Thymus (tissue), 11 donors: ENCODE data around the gene FARS2. TPM values are rescaled to one million over a fixed set of nuclear protein-coding genes. Genes with fewer than 3 reads are reported as not detected.

Experiments
- DNase-seq, 9 donors: peaks; one replicate each; pipeline ENCODE4 v3.0.0-alpha.2; 2013; ENCODE audit warnings: low spot score in 9 of 9, low read depth in 6 of 9, missing footprints in 1 of 9
- H3K27ac ChIP-seq, 2 donors: one replicate each; pipeline ENCODE4 v1.5.1; 2013; ENCODE audit warnings: control low read depth in 1 of 2, low read depth in 1 of 2, low read length in 1 of 2, mild to moderate bottlenecking in 1 of 2, moderate library complexity in 1 of 2
- H3K27me3 ChIP-seq, 2 donors: one replicate each; pipeline ENCODE4 v1.5.1; 2013; ENCODE audit warnings: low read length in 1 of 2; ENCODE audit not compliant: control insufficient read depth in 2 of 2, insufficient read depth in 1 of 2
- H3K36me3 ChIP-seq, 2 donors: one replicate each; pipeline ENCODE4 v1.5.1; 2013; ENCODE audit warnings: low read length in 1 of 2, mild to moderate bottlenecking in 1 of 2, moderate library complexity in 1 of 2; ENCODE audit not compliant: control insufficient read depth in 2 of 2, insufficient read depth in 2 of 2
- H3K4me1 ChIP-seq, 2 donors: one replicate each; pipeline ENCODE4 v1.5.1; 2013; ENCODE audit warnings: low read length in 2 of 2; ENCODE audit not compliant: control insufficient read depth in 2 of 2, insufficient read depth in 2 of 2
- H3K4me3 ChIP-seq, 2 donors: one replicate each; pipeline ENCODE4 v1.5.1; 2013; ENCODE audit warnings: low read length in 2 of 2, control low read depth in 1 of 2, mild to moderate bottlenecking in 1 of 2
- H3K9me3 ChIP-seq, 2 donors: one replicate each; pipeline ENCODE4 v1.5.1; 2013; ENCODE audit warnings: low read length in 1 of 2, mild to moderate bottlenecking in 1 of 2; ENCODE audit not compliant: control insufficient read depth in 2 of 2, insufficient read depth in 1 of 2
- WGBS: extraction: QIAGEN DNeasy Blood & Tissue Kit; methylation state at CpG from one replicate; pipeline ENCODE4 v1.1.7; 2013; 5-methylcytosine and 5-hydroxymethylcytosine counted together
- polyA plus RNA-seq: library from polyadenylated mRNA; stranded (reverse); fragments of 200-250 nt; gene quantifications from one replicate; pipeline ENCODE4 v1.2.3, GENCODE V29; 2013
- total RNA-seq: library from RNA; stranded (reverse); fragments of 120-200 nt; gene quantifications from one replicate; pipeline ENCODE4 v1.2.4, GENCODE V29; 2013
- donor health status: healthy.

Gene FARS2
- total and polyA plus RNA-seq, 2 donors = 10.5 to 23.2 TPM

DNA sequence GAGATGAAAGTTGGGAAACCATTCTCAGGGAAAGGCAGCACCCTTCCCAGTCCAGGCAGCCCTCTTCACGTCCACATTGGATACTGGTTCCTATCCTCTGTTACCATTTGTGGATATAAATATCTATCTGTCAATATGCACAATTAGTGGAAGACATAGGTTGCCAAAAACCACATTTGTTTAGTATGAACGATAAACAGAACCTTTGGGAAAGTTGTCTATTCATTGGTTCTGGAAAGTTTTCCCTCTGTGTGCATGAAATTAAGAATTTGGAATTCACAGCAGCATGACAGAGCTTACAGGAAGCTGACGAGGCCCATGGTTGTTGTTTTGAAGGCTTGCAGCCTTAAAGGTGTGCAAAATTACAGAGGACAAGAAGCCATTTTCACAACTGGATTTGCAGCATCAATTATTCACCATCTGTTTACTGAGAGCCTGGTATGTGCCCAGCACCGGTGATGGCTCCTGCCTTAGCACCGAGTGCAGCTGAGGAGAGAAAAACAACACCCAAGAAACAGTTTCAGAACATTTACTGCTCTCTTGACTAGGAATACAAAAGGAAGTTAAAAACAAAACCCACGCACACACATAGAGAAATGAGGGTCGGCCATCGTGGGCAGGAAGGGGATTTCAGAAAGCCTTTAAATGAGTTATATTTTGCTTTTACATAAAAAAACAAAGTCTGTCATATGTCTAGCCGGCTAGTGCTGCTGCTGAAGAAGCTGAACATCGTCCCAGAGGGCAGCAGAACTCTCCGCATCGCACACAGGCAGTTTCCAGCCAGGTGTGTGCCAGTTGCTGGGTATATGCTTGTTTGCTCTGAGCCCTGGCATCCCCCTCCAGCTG, 319.6 kb downstream of the FARS2 start:
- Histone ChIP-seq H3K36me3 (no peaks in the 10 kb centered on the region), H3K9me3 (no peaks in the 10 kb centered on the region), H3K4me1 (peaks cover 0 to 14% of the 10 kb centered on the region in 2 donors), H3K27ac (peak overlapping the region; percentile 19 to 76), H3K27me3 (no peaks in the 10 kb centered on the region), H3K4me3 (no peak overlapping the region)
- peak; percentile 47 to 92 (median 68) for DNase-seq
- 79% methylated on average over 12 of the region's 12 CpGs for WGBS

DNA sequence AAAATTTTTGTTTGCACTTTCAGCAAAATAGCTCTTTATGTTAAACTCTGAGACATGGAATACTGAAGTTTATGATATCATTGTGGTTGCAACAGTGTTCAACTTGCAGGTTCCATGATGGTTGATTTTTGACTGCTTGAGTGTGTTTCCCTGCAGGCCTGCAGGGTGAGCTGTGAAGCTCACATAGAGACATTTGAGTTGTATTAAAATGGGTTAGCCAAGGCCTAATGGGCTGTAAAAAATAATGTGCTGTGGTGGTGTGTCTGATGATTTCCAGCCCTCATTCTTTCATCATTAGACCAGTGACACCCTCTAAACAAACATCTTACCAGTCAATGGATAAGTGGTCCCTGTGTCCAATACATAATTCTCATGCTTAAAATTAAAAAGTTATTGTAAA, 321.4 kb downstream of the FARS2 start:
- H3K27ac ChIP-seq = no peak overlapping the region
- H3K27me3 ChIP-seq = no peaks in the 10 kb centered on the region
- H3K4me1 ChIP-seq = peaks cover 0 to 14% of the 10 kb centered on the region in 2 donors
- no peak for DNase-seq
- H3K4me3 ChIP-seq = no peak overlapping the region
- no peaks in the 10 kb centered on the region for H3K9me3 ChIP-seq
- H3K36me3 ChIP-seq = no peaks in the 10 kb centered on the region

DNA sequence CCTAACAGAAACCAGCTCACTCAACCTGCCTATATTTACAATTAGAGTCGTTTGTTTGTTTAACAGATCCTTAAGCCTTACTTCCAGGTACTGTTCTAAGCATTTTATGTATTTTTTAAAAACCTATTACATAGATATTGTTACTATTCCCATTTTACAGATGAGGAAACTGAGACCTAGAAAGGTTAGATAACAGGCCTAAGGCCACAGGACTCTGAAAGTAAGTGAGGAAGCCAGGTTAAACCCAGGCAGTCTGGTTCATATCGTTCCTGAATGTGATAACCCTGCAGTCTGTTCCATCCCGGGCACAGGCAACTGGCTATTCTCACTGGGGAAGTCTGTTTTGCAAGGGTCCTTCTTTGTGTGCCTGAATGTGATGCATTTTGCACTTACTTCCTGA, 322.2 kb downstream of the FARS2 start:
- H3K27ac ChIP-seq = no peak overlapping the region
- 65% methylated on average over 3 of the region's 3 CpGs for WGBS
- H3K4me1 ChIP-seq = peaks cover 0 to 14% of the 10 kb centered on the region in 2 donors
- H3K4me3 ChIP-seq = no peak overlapping the region
- DNase-seq = no peak
- no peaks in the 10 kb centered on the region for H3K9me3 ChIP-seq
- H3K36me3 ChIP-seq = no peaks in the 10 kb centered on the region
- H3K27me3 ChIP-seq = no peaks in the 10 kb centered on the region

DNA sequence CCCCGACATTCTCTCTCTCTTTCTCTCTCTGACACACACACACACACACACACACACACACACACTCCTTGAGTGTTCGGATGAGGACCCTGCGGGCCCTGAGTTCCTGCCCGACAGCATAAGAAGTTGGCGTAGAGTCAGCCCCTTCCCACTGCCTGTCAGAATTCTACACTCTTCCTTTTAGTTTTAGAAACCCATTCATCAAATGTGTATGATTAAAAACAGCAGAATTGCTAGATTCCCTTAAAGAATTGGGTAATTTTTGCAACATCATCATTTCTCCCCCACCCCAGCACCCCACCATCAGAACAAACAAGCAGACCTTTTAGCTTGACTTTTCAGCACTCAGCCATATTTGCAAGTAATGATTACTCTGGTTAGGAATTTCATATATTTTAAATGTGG, 322.8 kb downstream of the FARS2 start:
- H3K36me3 ChIP-seq = no peaks in the 10 kb centered on the region
- no peak for DNase-seq

DNA sequence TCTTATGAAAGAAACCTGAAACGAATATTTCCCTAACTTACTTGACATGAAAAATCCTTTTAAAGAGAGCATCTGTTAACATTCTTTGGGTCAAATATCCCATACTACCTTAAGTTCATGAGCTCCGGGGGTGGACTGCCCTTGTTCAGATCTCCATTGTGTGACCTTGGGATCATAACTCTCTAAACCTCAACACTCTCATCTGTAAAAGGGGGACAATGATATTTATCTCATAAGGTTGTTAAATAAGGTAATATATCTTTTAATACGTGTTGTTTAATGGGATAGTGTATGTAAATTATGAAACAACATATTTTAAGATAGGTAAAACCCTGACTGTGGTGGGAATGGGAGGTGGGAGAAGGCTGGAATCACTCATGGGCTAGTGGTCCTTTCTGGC, 326.3 kb downstream of the FARS2 start:
- 97% methylated on average over 3 of the region's 3 CpGs for WGBS
- Histone ChIP-seq H3K9me3 (no peaks in the 10 kb centered on the region), H3K27ac (no peak overlapping the region), H3K4me1 (no peaks in the 10 kb centered on the region), H3K27me3 (no peaks in the 10 kb centered on the region), H3K36me3 (no peaks in the 10 kb centered on the region), H3K4me3 (no peak overlapping the region)
- DNase-seq = no peak

More for the DNA sequence above, 322.8 kb downstream of the FARS2 start:
- H3K9me3 ChIP-seq = no peaks in the 10 kb centered on the region
- WGBS = 72% methylated on average over 5 of the region's 5 CpGs
- H3K27ac ChIP-seq = no peak overlapping the region
- no peak overlapping the region for H3K4me3 ChIP-seq
- no peaks in the 10 kb centered on the region for H3K27me3 ChIP-seq
- H3K4me1 ChIP-seq = peaks cover 0 to 14% of the 10 kb centered on the region in 2 donors

DNA sequence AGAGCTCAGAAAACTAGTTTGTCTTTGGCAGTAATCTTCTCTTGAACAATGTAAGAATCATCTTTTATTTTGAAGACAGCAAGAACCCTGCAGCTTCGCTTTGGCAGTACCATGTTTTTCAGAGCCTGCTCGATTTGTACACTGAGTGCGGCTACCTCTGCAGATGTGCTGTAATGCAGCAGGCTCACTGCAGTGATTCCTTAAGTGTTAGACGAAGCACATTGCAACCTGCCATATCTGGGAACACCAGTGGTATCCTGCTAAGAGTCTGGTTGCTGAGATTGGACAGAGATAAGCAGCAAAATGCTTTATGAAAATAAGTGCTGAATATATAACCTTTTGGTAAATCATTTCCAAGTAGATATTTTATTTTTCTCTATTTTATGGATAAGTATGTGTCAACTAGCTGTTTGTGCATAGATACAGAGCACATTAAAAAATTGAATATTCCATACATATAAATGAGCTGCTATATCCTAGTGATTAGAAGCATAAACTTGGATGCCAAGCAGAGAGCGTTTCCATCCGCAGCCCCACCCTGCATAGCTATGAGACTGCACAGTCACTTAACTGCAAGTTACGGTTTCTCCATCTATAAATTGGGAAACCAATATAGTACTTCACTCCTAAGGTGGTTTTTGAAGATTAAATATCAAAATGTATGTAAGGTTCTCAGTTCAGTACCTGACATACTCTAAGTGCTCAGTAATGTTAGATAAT, 328.3 kb downstream of the FARS2 start:
- WGBS = 99% methylated on average over 7 of the region's 7 CpGs

DNA sequence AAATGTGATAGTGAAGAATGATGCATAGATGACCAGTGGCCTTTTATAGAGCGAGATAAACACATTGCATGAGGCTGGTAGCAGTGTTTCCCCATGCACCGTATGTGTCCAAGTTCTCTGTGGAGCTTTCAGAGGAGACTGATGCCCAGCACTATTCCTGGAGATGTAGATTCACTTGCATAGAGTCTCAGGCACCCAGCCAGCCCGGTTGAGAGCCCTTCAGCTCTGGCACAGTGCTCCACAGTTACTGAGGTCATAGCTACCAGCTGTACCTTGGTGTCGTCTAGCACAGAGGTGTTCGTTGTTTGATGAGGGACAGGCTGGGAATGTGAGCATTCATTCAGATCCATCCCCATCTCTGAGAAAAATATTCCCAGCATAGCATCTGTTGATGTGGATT, 328.9 kb downstream of the FARS2 start:
- Histone ChIP-seq H3K36me3 (no peaks in the 10 kb centered on the region), H3K4me1 (no peaks in the 10 kb centered on the region), H3K27me3 (no peaks in the 10 kb centered on the region), H3K27ac (no peak overlapping the region), H3K9me3 (no peaks in the 10 kb centered on the region), H3K4me3 (no peak overlapping the region)
- 91% methylated on average over 5 of the region's 5 CpGs for WGBS
- no peak for DNase-seq

More for the DNA sequence above, 328.3 kb downstream of the FARS2 start:
- no peaks in the 10 kb centered on the region for H3K36me3 ChIP-seq
- no peaks in the 10 kb centered on the region for H3K4me1 ChIP-seq
- H3K27ac ChIP-seq = no peak overlapping the region
- H3K9me3 ChIP-seq = no peaks in the 10 kb centered on the region
- no peaks in the 10 kb centered on the region for H3K27me3 ChIP-seq
- H3K4me3 ChIP-seq = no peak overlapping the region
- DNase-seq = no peak

DNA sequence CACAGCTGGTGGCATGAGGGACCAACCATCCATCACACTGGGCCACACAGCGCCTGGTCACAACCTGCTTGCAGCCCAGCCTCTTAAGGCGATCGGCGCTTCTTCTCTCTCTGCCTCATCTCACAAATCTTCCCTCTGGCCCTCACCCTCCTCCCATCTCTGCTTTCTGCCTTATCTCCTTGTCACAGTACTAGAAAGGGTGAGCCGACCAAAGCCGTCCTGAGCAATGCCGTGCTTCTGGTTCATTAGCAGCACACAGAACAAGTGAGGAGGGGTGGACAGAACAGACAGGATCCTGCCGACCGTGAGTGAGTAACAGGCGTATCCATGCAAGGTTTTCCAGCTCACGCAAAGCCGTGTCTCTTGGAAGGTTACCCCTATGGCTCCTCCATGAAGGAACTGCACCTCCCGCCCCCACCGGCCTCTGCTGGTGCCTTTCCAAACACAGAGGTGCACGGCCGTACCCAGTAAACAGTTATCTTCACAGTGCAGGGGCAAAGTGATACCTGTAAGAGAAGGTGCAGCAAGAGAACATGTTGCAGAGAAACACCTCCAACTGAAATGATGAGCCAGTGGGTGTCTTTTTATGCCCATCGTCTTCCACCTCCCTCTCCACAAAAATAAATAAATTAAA, 331.7 kb downstream of the FARS2 start:
- Histone ChIP-seq H3K9me3 (no peaks in the 10 kb centered on the region), H3K36me3 (no peaks in the 10 kb centered on the region), H3K27me3 (no peaks in the 10 kb centered on the region), H3K27ac (no peak overlapping the region), H3K4me3 (no peak overlapping the region), H3K4me1 (no peaks in the 10 kb centered on the region)
- 94% methylated on average over 17 of the region's 17 CpGs for WGBS
- no peak for DNase-seq

DNA sequence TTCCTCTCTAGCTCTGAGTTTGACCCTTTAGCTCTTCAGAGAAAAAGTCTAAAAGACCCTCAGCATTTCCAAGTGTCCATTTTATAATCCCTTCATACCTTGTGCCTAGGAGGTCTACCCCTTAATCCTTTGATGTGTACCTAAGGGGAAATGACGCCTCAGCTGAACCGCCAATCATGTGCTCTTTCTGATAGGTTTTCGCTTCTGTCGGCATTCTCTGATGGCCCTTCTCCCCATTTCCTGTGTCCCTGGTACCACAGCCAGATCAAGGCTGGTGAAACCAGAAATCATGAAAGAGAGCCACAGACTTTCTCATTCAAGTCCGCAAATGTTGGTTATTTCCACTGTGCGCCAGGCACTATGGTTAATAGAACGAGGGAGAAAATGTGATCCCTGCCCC, 333.9 kb downstream of the FARS2 start:
- no peaks in the 10 kb centered on the region for H3K36me3 ChIP-seq
- H3K27me3 ChIP-seq = no peaks in the 10 kb centered on the region
- WGBS = 97% methylated on average over 7 of the region's 7 CpGs
- H3K27ac ChIP-seq = no peak overlapping the region
- H3K9me3 ChIP-seq = no peaks in the 10 kb centered on the region
- H3K4me3 ChIP-seq = no peak overlapping the region
- no peak for DNase-seq
- H3K4me1 ChIP-seq = no peaks in the 10 kb centered on the region
